ENCODE data around the gene FBXL15. TPM values are rescaled to one million over a fixed set of nuclear protein-coding genes. Genes with fewer than 3 reads are reported as not detected.

The FBXL15 gene
- total and polyA plus RNA-seq, 9 of the 15 experiments (the other 6 are each of a cell fraction or from before 2014, with no cell fraction given): 0.08 to 25.9 (median 3.5) TPM

DNA sequence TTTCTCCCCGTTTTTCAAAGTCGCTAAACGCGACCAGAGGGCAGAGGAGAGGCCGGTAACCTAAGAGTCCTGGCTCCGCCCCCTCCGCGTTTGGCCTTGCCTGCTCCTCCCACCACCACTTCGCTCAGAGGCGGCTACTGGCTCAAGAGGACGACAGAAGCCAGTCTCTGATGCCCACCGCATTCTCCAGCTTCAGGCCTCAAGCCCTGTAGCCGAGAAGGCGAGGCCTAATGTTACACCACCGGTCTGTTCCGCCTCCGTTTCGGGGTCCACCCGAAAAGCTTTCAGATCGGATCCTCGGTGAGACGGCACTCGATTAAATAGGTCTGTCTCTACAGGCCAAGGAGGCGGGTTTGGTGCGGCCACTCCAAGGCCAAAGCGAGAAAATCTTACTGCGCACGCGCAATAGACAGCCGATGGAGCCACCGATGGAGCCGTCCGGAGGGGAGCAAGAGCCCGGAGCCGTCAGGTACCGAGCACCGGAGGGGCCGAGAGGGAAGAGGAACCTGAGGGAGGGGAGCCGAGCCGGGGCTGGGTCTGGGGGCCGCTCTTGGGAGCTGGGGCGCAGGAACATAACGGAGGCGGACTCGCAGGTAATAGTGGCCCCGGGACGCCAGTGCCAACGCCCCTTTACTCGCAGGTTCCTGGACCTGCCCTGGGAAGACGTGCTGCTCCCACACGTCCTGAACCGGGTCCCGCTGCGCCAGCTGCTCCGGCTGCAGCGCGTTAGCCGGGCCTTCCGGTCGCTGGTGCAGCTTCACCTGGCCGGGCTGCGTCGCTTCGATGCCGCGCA is at the start of gene FBXL15 (continued):
- TF ChIP-seq, protein P1, sequence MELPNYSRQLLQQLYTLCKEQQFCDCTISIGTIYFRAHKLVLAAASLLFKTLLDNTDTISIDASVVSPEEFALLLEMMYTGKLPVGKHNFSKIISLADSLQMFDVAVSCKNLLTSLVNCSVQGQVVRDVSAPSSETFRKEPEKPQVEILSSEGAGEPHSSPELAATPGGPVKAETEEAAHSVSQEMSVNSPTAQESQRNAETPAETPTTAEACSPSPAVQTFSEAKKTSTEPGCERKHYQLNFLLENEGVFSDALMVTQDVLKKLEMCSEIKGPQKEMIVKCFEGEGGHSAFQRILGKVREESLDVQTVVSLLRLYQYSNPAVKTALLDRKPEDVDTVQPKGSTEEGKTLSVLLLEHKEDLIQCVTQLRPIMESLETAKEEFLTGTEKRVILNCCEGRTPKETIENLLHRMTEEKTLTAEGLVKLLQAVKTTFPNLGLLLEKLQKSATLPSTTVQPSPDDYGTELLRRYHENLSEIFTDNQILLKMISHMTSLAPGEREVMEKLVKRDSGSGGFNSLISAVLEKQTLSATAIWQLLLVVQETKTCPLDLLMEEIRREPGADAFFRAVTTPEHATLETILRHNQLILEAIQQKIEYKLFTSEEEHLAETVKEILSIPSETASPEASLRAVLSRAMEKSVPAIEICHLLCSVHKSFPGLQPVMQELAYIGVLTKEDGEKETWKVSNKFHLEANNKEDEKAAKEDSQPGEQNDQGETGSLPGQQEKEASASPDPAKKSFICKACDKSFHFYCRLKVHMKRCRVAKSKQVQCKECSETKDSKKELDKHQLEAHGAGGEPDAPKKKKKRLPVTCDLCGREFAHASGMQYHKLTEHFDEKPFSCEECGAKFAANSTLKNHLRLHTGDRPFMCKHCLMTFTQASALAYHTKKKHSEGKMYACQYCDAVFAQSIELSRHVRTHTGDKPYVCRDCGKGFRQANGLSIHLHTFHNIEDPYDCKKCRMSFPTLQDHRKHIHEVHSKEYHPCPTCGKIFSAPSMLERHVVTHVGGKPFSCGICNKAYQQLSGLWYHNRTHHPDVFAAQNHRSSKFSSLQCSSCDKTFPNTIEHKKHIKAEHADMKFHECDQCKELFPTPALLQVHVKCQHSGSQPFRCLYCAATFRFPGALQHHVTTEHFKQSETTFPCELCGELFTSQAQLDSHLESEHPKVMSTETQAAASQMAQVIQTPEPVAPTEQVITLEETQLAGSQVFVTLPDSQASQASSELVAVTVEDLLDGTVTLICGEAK (IDR thresholded peaks at IDR 0.05): peak; percentile 94
- TF ChIP-seq, protein P1 (CRISPR knock-in tag; IDR thresholded peaks at IDR 0.05): no peak
- TF ChIP-seq ZNF57 (CRISPR knock-in tag; IDR thresholded peaks at IDR 0.05) (no peak), TCFL5 (CRISPR knock-in tag; conservative IDR thresholded peaks at IDR 0.05) (no peak), SLC30A9 (CRISPR knock-in tag; IDR thresholded peaks at IDR 0.05) (no peak), MYC (IDR thresholded peaks at IDR 0.05; ENCODE audit: low read depth, low read length) (peak; percentile 59), MYC (CRISPR knock-in tag; IDR thresholded peaks at IDR 0.05; ENCODE audit: borderline replicate concordance, low read depth) (peak; percentile 75; the same call in 1 of the 2 replicates), PHF8 (IDR thresholded peaks at IDR 0.05; ENCODE audit: borderline replicate concordance, low read length) (peak; percentile 54; the same call in 1 of the 2 replicates), POLR3G (IDR thresholded peaks at IDR 0.05; ENCODE audit: extremely low read depth, insufficient read length, insufficient replicate concordance) (no peak), JUND (IDR thresholded peaks at IDR 0.05; ENCODE audit: borderline replicate concordance, low read depth, low read length) (peak; percentile 52; the same call in 1 of the 2 replicates), JUND (tag; IDR thresholded peaks at IDR 0.05; ENCODE audit: borderline replicate concordance, low read depth, low read length) (no peak), CREBBP (IDR thresholded peaks at IDR 0.05; ENCODE audit: low read depth, low read length) (no peak), HDAC2 (IDR thresholded peaks at IDR 0.05) (0 out of 2 replicates have a peak, but pooled peaks have one; percentile 66), NFE2 (IDR thresholded peaks at IDR 0.05; ENCODE audit: low read depth) (no peak), RNF2 (IDR thresholded peaks at IDR 0.05) (no peak; the same call in 1 of the 2 replicates)
- TF ChIP-seq, protein P2, sequence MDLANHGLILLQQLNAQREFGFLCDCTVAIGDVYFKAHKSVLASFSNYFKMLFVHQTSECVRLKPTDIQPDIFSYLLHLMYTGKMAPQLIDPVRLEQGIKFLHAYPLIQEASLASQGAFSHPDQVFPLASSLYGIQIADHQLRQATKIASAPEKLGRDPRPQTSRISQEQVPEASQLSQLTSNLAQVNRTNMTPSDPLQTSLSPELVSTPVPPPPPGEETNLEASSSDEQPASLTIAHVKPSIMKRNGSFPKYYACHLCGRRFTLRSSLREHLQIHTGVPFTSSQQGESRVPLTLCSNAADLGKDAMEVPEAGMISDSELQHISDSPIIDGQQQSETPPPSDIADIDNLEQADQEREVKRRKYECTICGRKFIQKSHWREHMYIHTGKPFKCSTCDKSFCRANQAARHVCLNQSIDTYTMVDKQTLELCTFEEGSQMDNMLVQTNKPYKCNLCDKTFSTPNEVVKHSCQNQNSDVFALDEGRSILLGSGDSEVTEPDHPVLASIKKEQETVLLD (IDR thresholded peaks at IDR 0.05): peak; percentile 95
- TF ChIP-seq, protein P3, sequence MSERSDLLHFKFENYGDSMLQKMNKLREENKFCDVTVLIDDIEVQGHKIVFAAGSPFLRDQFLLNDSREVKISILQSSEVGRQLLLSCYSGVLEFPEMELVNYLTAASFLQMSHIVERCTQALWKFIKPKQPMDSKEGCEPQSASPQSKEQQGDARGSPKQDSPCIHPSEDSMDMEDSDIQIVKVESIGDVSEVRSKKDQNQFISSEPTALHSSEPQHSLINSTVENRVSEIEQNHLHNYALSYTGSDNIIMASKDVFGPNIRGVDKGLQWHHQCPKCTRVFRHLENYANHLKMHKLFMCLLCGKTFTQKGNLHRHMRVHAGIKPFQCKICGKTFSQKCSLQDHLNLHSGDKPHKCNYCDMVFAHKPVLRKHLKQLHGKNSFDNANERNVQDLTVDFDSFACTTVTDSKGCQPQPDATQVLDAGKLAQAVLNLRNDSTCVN (CRISPR knock-in tag; IDR thresholded peaks at IDR 0.05): no peak
